Measurements from ENCODE around the gene AQP12B.

DNA sequence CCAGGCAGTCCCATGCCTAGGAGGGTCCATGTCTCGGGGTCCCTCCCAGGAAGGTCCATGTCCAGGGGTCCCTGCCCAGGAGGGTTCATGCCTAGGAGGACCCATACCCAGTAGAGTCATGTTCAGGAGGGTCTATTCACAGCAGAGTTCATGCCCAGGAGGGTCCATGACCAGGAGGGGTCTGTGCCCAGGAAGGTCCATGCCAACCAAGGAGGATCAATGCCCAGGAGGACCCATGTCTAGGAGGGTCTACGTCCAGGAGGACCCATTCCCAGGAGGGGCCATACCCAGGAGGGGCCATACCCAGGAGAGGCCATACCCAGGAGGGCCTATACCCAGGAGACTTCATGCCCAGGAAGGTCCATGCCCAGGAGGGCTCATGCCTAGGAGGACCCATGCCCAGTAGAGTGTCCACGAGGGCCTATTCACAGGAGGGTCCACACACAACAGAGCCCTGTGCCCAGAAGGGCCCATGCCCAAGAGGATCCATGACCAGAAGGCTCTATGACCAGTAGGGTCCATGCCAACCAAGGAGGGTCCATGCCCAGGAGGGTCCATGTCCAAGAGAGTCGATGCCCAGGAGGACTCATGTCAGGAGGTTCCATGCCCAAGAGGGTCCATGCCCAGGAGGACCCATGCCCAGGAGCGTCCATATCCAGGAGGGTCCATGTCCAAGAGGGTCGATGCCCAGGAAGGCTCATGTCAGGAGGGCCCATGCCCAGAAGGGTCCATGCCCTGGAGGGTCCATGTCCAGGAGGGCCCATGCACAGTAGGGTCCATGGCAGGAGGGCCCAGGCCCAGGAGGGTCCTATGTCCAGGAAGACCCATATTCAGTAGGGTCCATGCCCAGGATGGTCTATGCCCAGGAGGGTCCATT lies 47.3 kb downstream of the AQP12B start:
- TF ChIP-seq, protein P1, sequence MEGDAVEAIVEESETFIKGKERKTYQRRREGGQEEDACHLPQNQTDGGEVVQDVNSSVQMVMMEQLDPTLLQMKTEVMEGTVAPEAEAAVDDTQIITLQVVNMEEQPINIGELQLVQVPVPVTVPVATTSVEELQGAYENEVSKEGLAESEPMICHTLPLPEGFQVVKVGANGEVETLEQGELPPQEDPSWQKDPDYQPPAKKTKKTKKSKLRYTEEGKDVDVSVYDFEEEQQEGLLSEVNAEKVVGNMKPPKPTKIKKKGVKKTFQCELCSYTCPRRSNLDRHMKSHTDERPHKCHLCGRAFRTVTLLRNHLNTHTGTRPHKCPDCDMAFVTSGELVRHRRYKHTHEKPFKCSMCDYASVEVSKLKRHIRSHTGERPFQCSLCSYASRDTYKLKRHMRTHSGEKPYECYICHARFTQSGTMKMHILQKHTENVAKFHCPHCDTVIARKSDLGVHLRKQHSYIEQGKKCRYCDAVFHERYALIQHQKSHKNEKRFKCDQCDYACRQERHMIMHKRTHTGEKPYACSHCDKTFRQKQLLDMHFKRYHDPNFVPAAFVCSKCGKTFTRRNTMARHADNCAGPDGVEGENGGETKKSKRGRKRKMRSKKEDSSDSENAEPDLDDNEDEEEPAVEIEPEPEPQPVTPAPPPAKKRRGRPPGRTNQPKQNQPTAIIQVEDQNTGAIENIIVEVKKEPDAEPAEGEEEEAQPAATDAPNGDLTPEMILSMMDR (IDR thresholded peaks at IDR 0.05; ENCODE audit: control extremely low read depth in 1 of 3, insufficient read depth in 1 of 3, low read depth in 1 of 3, low read length in 3 of 3) = no peak
- no peak for TF ChIP-seq RAD21 (IDR thresholded peaks at IDR 0.05 in 1 of 2, conservative IDR thresholded peaks at IDR 0.05 in 1 of 2; ENCODE audit: low read depth in 2 of 2, low read length in 2 of 2)
- TF ChIP-seq RXRA (IDR thresholded peaks at IDR 0.05; ENCODE audit: insufficient read depth, low read depth, low read length) = no peak
- TF ChIP-seq SIN3A (conservative IDR thresholded peaks at IDR 0.05 in 1 of 2, IDR thresholded peaks at IDR 0.05 in 1 of 2; ENCODE audit: low read depth in 1 of 2, low read length in 2 of 2) = no peak
- no peak for TF ChIP-seq POLR2AphosphoS5 (IDR thresholded peaks at IDR 0.05; ENCODE audit: low read depth, low read length)
- no peak for TF ChIP-seq RFX5 (IDR thresholded peaks at IDR 0.05; ENCODE audit: borderline replicate concordance, low read depth, low read length)
- TF ChIP-seq, protein P2, sequence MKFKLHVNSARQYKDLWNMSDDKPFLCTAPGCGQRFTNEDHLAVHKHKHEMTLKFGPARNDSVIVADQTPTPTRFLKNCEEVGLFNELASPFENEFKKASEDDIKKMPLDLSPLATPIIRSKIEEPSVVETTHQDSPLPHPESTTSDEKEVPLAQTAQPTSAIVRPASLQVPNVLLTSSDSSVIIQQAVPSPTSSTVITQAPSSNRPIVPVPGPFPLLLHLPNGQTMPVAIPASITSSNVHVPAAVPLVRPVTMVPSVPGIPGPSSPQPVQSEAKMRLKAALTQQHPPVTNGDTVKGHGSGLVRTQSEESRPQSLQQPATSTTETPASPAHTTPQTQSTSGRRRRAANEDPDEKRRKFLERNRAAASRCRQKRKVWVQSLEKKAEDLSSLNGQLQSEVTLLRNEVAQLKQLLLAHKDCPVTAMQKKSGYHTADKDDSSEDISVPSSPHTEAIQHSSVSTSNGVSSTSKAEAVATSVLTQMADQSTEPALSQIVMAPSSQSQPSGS (IDR thresholded peaks at IDR 0.05; ENCODE audit: low read length) = no peak
- no peak for TF ChIP-seq CREB1 (IDR thresholded peaks at IDR 0.05)
- TF ChIP-seq, protein P3, sequence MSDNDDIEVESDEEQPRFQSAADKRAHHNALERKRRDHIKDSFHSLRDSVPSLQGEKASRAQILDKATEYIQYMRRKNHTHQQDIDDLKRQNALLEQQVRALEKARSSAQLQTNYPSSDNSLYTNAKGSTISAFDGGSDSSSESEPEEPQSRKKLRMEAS (IDR thresholded peaks at IDR 0.05) = no peak
- TF ChIP-seq CHD2 (IDR thresholded peaks at IDR 0.05; ENCODE audit: low read length) = no peak
- TF ChIP-seq JUND (IDR thresholded peaks at IDR 0.05; ENCODE audit: low read length) = no peak
- no peak for TF ChIP-seq POLR2A (IDR thresholded peaks at IDR 0.05; ENCODE audit: control extremely low read depth in 1 of 2, low read depth in 2 of 2, low read length in 2 of 2)
- no peak for TF ChIP-seq SP2 (IDR thresholded peaks at IDR 0.05; ENCODE audit: low read length)
- TF ChIP-seq SP1 (IDR thresholded peaks at IDR 0.05; ENCODE audit: low read depth, low read length) = no peak
